GM12864 (cell line): ENCODE data around the gene SMO.

ENCODE experiments used
- DNase-seq: peaks from one replicate; pipeline ENCODE4 v3.0.0-alpha.2; 2011; ENCODE audit warnings: low read depth
- H3K4me3 ChIP-seq: 2 replicates; pipeline ENCODE4 v1.5.1; 2011; ENCODE audit warnings: mild to moderate bottlenecking, low read depth, low read length, control low read depth
- CTCF ChIP-seq: IDR thresholded peaks from 2 replicates; pipeline ENCODE4 v1.5.1; 2011; ENCODE audit warnings: low read depth, mild to moderate bottlenecking, moderate library complexity, low read length, control low read depth, inconsistent platforms; ENCODE audit errors: missing control alignments

SMO gene

DNA sequence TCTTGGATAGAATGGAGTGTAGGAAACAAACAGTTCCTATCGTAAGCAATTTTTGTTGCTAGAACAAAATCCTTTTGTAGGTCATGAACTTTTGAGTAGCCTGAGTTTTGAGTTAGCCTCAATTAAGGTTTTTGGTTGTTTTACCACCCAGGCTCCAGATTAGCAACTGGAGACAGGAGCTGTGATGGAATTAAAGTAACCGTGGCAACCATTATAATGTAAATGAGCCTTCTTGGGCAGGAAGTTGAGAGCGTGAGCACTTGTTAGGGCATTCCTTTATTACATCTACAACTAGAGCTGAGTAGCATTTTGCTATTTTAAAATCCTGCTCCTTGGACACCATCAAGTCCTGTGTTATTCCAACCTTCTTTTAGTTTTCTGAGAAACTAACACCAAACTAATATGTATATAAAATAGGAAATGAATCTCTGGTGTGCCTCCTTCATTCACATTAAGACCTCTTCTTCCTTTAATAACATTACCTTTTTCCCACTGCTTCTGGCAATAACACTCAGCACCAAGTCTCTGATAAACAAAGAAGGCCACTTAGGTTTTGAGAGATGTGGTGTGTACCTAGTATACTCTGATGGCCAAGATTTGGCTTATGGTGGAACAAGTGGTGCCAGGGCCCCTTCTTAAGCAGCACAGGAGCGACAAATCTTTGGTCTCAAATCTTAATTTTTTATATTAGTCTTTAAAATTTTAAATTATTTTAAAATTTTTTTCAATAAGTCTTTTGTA lies 70.4 kb downstream of the SMO start:
- no peak for DNase-seq
- TF ChIP-seq CTCF = no peak
- no peak overlapping the region for H3K4me3 ChIP-seq

GRCh38 chr7:129262324-129262723 lies 73.9 kb downstream of the SMO start:
- no peak overlapping the region for H3K4me3 ChIP-seq
- no peak for TF ChIP-seq CTCF
- no peak for DNase-seq
